ENCODE measurements around the gene MED13L. TPM values are rescaled to one million over a fixed set of nuclear protein-coding genes. Genes with fewer than 3 reads are reported as not detected.

The MED13L gene
- total RNA-seq, 6 experiments from 2014 or later = 29.0 to 52.0 (median 38.1) TPM

DNA sequence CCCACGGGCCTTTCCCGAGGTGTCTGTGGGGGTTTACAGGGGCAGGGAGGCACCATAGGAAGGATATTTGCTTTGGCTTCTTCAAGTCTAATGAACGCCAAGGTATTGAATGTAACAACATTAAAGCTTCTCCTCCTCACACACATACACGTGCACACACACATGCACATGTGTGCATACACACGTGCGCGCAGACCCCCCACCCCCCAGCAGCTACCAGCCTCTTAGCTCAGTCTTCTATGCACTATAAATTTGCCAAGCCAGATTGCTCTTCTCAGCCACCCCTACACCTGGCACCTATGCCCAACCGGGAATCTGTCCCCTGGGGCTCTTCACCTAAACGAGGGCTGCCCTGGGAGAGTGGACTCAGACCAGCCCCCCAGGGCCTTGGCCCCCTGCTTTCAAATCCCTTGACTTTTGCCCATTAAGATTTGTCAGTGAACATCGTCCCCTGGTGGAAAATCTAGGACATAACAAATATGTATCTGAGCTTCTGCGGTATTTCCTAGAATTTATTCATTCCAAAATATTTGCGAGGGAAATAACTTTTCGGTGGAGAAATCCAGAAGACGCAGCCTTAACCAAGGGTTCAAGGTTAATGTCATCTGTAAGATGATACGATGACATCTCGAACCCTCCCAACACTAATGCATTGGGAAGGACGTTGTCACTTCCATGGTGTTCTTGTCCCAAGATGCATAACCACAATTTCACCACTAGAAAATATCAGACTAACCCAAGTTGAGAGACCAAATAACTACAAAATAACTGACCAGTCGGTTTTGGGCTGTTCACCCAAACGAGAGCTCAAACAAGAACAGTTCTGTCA lies 330.4 kb downstream of the MED13L start:
- intact Hi-C loops (cut with DNase I) = no loop called here
- TF ChIP-seq, protein P1, sequence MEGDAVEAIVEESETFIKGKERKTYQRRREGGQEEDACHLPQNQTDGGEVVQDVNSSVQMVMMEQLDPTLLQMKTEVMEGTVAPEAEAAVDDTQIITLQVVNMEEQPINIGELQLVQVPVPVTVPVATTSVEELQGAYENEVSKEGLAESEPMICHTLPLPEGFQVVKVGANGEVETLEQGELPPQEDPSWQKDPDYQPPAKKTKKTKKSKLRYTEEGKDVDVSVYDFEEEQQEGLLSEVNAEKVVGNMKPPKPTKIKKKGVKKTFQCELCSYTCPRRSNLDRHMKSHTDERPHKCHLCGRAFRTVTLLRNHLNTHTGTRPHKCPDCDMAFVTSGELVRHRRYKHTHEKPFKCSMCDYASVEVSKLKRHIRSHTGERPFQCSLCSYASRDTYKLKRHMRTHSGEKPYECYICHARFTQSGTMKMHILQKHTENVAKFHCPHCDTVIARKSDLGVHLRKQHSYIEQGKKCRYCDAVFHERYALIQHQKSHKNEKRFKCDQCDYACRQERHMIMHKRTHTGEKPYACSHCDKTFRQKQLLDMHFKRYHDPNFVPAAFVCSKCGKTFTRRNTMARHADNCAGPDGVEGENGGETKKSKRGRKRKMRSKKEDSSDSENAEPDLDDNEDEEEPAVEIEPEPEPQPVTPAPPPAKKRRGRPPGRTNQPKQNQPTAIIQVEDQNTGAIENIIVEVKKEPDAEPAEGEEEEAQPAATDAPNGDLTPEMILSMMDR (IDR thresholded peaks at IDR 0.05) = peak; percentile 28 to 49 (median 41)
- no peak for TF ChIP-seq POLR2A (IDR thresholded peaks at IDR 0.05)
- ATAC-seq (no peak), DNase-seq (no peak)
- no peak overlapping the region for H3K4me3 ChIP-seq
- peaks cover 0 to 32% (median 3%) of the 10 kb centered on the region in 4 donors for H3K4me1 ChIP-seq
- H3K36me3 ChIP-seq = no peaks in the 10 kb centered on the region
- H3K27ac ChIP-seq = no peak overlapping the region
- H3K27me3 ChIP-seq = no peaks in the 10 kb centered on the region
- no peaks in the 10 kb centered on the region for H3K9me3 ChIP-seq
- 73% methylated on average over 13 of the region's 19 CpGs for WGBS (ENCODE audit: insufficient coverage, low coverage, low lambda C conversion rate, missing lambda C conversion rate)

DNA sequence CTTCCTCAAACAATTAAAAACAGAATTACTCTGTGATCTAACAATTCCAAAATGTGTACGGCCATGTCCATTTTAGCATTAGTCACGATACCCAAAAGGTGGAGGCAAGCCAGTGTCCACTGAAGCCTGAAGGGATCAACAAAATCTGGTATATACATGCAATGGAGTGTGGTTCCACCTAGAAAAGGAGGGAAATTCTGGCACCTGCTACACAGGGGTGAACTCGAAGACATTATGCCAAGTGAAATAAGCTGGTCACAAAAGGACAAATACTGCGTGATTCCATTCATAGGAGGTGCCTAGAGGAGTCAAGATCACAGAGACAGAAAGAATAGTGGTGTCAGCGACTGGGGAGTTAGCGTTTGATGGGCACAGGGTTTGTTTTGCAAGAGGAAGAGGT lies 331.4 kb downstream of the MED13L start:
- intact Hi-C loops (cut with DNase I) = no loop called here
- Histone ChIP-seq H3K27me3 (no peaks in the 10 kb centered on the region), H3K27ac (no peak overlapping the region), H3K4me3 (no peak overlapping the region), H3K4me1 (peaks cover 0 to 32% (median 3%) of the 10 kb centered on the region in 4 donors), H3K9me3 (no peaks in the 10 kb centered on the region), H3K36me3 (no peaks in the 10 kb centered on the region)
- ATAC-seq (no peak), DNase-seq (no peak)
- whole genome bisulfite sequencing (ENCODE audit: insufficient coverage, low coverage, low lambda C conversion rate, missing lambda C conversion rate) = 79% methylated on average over 6 of the region's 6 CpGs
- TF ChIP-seq, protein P1 (IDR thresholded peaks at IDR 0.05) = no peak
- TF ChIP-seq POLR2A (IDR thresholded peaks at IDR 0.05) = no peak

DNA sequence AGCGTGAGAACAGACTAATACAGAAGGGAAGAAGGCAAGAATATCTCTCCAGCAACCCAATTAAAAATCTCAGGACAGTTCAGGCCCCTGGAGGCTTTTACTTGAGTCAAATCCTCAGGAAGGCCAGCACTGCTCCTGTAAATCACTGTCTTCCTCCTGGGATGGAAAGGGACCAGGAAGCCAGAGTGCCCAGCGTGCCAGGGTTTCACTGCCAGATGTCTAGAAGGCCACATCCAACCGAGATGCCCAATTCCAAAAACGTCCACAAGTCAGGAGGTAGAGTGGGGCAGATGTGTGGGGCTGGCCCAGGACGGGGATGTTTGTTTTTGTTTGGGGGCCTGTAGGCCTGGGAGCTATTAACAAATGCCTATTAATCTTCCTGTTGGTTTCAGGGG lies 332.0 kb downstream of the MED13L start:
- peak overlapping the region in 1 of 3 donors; percentile 90 for H3K27ac ChIP-seq
- H3K9me3 ChIP-seq = no peaks in the 10 kb centered on the region
- WGBS (ENCODE audit: insufficient coverage, low coverage, low lambda C conversion rate, missing lambda C conversion rate) = 67% methylated on average over 2 of the region's 5 CpGs
- intact Hi-C loops (cut with DNase I) = no loop called here
- H3K27me3 ChIP-seq = no peaks in the 10 kb centered on the region
- DNase-seq = no peak
- TF ChIP-seq, protein P1 (IDR thresholded peaks at IDR 0.05) = no peak
- no peak for TF ChIP-seq POLR2A (IDR thresholded peaks at IDR 0.05)
- ATAC-seq = no peak
- peaks cover 0 to 32% (median 3%) of the 10 kb centered on the region in 4 donors for H3K4me1 ChIP-seq
- no peaks in the 10 kb centered on the region for H3K36me3 ChIP-seq
- no peak overlapping the region for H3K4me3 ChIP-seq

DNA sequence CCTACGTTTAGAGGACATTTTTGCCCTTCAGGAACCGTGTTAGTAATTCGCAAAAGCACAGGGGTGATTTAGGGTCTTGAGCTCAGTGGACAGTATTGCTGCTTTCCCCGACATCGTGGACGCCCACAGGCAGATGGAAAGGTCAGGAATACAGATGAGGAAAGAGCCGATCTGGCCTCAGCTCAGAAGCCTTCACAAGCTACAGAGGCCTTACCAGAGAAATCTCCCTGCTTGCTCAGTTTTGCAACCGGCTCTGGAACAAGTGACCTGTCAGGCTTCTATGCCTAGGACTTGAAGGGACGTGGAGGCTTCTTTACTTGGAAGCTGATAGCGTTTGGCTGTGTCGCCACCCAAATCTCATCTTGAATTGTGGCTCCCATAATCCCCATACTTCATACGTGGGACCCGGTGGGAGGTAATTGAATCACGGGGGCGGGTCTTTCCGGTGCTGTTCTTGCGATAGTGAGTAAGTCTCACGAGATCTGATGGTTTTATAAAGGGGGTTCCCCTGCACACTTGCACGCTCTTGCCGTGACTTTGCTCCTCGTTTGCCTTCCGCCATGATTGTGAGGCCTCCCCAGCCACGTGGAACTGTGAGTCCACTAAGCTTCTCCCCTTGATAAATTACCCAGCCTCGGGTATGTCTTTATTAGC lies 332.5 kb downstream of the MED13L start:
- intact Hi-C loops (cut with DNase I) = no loop called here
- TF ChIP-seq, protein P1 (IDR thresholded peaks at IDR 0.05) = no peak
- TF ChIP-seq POLR2A (IDR thresholded peaks at IDR 0.05) = no peak
- 68% methylated on average over 17 of the region's 24 CpGs for WGBS (ENCODE audit: insufficient coverage, low coverage, low lambda C conversion rate, missing lambda C conversion rate)
- Histone ChIP-seq H3K27ac (peak overlapping the region in 1 of 3 donors; percentile 90), H3K4me3 (no peak overlapping the region), H3K27me3 (no peaks in the 10 kb centered on the region), H3K4me1 (peaks cover 0 to 32% (median 3%) of the 10 kb centered on the region in 4 donors), H3K36me3 (no peaks in the 10 kb centered on the region), H3K9me3 (no peaks in the 10 kb centered on the region)
- DNase-seq (peak; percentile 31 to 79 (median 68)), ATAC-seq (peak; percentile 41 to 57 (median 50))
